Astrocyte of the spinal cord (primary cell): ENCODE measurements around the gene MEGF6.

Experiments used
- DNase-seq: peaks from one replicate; pipeline ENCODE4 v3.0.0; 2011; ENCODE audit warnings: low read depth, low spot score
- H3K4me3 ChIP-seq: 2 replicates; pipeline ENCODE4 v1.5.1; 2011; ENCODE audit warnings: low read depth, mild to moderate bottlenecking, low read length, moderate library complexity
- in situ Hi-C: cut with HindIII; loops from 2 replicates; pipeline ENCODE4 v1.10.0; 2017; ENCODE audit warnings: low sequenced_read_pairs
- TF ChIP-seq, protein P1 (sequence below): IDR thresholded peaks from 2 replicates; pipeline ENCODE4 v1.5.1; 2012; ENCODE audit warnings: low read depth, mild to moderate bottlenecking, low read length, inconsistent platforms

MEGF6 gene

DNA sequence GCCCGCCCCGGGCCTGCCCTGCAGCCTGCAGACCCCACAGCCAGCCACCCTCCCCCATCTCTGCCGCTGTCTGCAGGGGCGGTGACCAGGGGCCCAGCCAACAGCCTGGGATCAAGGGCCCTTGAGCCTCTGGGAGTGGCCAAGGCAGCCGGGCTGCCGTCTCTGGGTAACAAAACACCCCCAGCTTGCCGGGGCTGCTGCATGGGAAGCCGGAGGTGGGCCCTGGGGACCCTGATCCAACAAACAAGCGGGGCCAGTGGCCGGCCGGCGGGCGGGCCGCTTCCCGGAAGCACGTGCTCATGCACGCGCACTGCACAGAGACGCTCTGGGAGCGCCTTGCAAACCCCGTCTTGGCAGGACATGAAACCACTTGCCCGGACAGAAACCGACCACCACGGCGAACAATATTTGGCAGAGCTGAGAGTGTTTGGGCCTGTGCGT lies 13.2 kb downstream of the MEGF6 start:
- in situ Hi-C loops, result no loop called here
- DNase-seq, result no peak
- TF ChIP-seq, protein P1, sequence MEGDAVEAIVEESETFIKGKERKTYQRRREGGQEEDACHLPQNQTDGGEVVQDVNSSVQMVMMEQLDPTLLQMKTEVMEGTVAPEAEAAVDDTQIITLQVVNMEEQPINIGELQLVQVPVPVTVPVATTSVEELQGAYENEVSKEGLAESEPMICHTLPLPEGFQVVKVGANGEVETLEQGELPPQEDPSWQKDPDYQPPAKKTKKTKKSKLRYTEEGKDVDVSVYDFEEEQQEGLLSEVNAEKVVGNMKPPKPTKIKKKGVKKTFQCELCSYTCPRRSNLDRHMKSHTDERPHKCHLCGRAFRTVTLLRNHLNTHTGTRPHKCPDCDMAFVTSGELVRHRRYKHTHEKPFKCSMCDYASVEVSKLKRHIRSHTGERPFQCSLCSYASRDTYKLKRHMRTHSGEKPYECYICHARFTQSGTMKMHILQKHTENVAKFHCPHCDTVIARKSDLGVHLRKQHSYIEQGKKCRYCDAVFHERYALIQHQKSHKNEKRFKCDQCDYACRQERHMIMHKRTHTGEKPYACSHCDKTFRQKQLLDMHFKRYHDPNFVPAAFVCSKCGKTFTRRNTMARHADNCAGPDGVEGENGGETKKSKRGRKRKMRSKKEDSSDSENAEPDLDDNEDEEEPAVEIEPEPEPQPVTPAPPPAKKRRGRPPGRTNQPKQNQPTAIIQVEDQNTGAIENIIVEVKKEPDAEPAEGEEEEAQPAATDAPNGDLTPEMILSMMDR, result no peak
- H3K4me3 ChIP-seq, result no peak overlapping the region

DNA sequence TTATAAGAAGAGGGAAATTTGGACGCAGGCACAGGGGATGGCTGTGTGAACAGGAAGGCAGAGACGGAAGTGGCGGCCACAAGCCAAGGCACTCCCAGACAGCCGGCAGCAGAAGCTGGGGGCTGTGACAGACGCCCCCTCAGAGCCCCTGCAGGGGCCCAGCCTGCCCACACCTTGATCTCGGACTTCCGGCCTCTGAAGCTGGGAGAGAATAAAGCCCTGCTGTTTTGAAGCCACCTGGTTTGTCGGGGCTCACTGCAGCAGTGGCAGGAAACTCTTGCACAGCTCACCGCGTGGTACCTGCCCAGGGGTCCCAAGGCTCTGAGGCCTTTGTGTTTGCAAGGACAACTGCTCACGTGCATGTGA lies 13.7 kb downstream of the MEGF6 start:
- in situ Hi-C loops, result no loop called here
- no peak for DNase-seq
- TF ChIP-seq, protein P1, result no peak

DNA sequence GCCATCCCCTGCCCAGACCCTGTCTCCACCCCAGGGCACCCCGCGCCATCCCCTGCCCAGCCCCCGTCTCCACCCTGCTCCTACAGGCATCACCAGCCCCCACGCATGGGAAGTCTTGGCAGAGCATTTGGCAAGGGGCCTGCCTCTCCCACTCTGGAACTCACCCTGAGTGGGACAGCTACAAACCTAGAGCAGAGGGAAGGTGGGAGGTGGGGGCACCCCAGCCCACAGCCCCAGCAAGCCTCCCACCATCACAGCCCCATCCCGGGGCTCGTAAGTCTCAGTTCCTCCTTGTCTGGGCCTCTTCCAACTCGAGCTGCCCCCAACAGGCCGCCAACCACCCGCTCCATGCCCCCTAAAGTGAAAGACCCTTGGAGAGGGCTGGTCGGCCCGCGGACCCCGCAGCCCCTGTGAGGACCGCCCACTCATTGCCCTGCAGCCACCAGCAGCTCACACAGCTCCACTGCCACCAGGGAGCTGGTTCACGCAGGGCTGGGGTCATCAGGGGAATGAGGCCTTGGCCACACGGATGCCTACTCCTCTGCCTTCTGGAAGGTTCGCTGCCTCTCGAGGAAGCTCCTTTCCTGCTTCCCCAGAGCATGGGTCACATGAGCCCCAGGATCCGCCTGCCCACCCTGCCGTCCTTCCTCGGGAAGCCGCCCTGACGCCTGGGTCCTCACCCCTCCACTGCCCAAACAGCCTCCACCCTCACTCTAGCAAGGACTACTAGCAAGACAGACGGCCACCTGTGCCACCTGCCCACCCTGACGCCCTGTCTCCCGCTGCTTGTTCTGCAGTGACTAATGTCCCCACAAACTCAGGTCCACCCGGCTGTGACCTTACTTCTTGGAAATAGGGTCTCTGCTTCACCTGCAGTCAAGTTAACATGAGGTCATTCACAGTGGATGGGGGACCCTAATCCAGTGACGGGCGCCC lies 14.4 kb downstream of the MEGF6 start:
- H3K4me3 ChIP-seq, result no peak overlapping the region
- TF ChIP-seq, protein P1, result no peak
- in situ Hi-C loops, result no loop called here
- no peak for DNase-seq

More for the DNA sequence above, 13.7 kb downstream of the MEGF6 start:
- no peak overlapping the region for H3K4me3 ChIP-seq

DNA sequence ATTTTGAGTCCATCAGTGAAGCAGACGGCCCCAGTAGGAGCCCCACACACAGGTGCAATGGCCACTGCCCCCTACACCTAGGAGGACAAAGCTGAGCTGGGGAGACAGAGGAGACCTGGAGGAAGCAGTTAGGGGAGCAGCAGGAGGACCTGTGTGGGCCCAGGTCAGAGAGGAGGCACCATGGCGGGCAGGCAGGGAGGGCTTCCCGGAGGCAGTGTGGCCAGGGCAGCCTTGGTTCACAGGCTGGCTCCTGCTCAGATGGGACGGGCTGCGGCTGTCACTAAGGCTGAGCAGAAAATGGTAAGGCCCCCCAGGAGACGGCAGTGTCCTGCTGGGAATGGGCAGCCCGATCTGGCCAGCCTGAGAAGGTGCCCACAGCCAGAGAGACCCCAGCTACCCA lies 15.4 kb downstream of the MEGF6 start:
- in situ Hi-C loops, result no loop called here
- no peak for DNase-seq

DNA sequence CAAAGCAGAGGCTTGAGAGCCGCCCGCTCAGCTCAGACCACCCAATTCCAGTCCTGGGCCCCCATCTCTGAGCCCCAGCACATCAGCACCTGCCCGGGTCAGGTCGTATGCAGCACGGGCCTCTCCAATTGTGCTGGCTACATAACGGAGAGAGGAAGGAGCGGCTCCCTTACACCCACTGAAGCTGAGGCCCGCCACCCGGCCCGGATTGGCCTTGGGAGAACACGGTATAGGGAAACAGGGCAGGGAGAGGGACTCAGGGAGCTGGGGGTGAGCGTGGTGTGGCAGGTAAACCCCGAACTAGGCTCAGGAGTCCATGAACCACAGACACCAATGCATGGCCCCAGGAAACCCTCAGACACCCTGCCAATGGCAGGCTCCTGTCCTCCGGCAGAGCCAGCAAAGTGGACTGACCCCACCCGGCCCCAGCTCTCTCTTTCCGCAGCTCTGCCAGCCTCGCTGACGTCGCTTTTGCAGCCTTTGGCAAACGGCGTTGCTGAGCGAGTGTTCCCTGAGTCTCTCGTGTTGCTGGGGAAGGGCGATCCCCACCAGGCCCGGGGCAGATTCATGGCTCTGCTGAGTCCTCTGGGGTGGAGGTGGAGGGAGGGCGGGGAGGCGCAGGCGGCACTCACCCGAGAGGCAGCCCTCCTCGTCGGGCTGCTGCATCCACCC lies 16.5 kb downstream of the MEGF6 start:
- in situ Hi-C loops, result no loop called here
- DNase-seq, result no peak
- H3K4me3 ChIP-seq, result no peak overlapping the region
- TF ChIP-seq, protein P1, result no peak

More for the DNA sequence above, 15.4 kb downstream of the MEGF6 start:
- no peak overlapping the region for H3K4me3 ChIP-seq
- TF ChIP-seq, protein P1, result no peak

DNA sequence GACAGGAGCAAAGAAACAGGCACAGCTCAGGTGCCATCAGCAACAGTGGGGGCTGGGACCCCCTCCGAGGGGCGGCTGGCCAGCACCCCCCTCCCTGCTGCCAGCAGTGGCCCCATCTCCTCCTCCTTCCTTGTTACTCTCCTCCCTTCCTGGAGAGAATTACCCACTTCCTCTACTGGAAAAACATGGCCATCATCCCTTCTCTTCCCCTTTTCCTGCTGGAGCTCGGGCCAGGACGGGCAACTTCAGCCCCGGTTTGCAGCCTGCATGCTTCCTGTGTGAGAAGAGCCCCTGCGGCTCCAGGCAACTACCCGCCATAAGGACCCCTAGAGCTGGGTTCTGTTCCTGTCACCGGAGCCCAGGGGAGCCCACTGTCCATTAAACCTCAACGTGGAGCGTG lies 17.6 kb downstream of the MEGF6 start:
- no peak overlapping the region for H3K4me3 ChIP-seq
- TF ChIP-seq, protein P1, result no peak
- in situ Hi-C loops, result no loop called here
- no peak for DNase-seq
